Glutamatergic neuron (in vitro differentiated cells): ENCODE results near the gene THADA. TPM values are rescaled to one million over a fixed set of nuclear protein-coding genes. Genes with fewer than 3 reads are reported as not detected.

Experiments used
- DNase-seq: peaks from one replicate; pipeline ENCODE4 v3.0.0; 2022
- H3K27ac Mint-ChIP-seq: one replicate; pipeline ENCODE4 v1.8.0; 2020; ENCODE audit warnings: mild to moderate bottlenecking, mixed read lengths, inconsistent platforms; ENCODE audit not compliant: unreplicated experiment
- H3K27me3 Mint-ChIP-seq: one replicate; pipeline ENCODE4 v1.8.0; 2020; ENCODE audit warnings: mild to moderate bottlenecking, moderate library complexity, mixed read lengths, inconsistent platforms; ENCODE audit not compliant: unreplicated experiment
- H3K36me3 Mint-ChIP-seq: one replicate; pipeline ENCODE4 v1.8.0; 2020; ENCODE audit warnings: mild to moderate bottlenecking, mixed read lengths, inconsistent platforms; ENCODE audit not compliant: unreplicated experiment
- H3K4me1 Mint-ChIP-seq: one replicate; pipeline ENCODE4 v1.8.0; 2020; ENCODE audit warnings: mild to moderate bottlenecking, low read depth, mixed read lengths, inconsistent platforms; ENCODE audit not compliant: unreplicated experiment
- H3K4me3 Mint-ChIP-seq: one replicate; pipeline ENCODE4 v1.8.0; 2020; ENCODE audit warnings: mild to moderate bottlenecking, mixed read lengths, inconsistent platforms; ENCODE audit not compliant: unreplicated experiment
- H3K9me3 Mint-ChIP-seq: one replicate; pipeline ENCODE4 v1.8.0; 2020; ENCODE audit warnings: mild to moderate bottlenecking, moderate library complexity, mixed read lengths, inconsistent platforms; ENCODE audit not compliant: unreplicated experiment
- total RNA-seq: library from RNA; stranded (reverse); fragmentation: NEBNext Ultra II Directional; extraction: Animal tissue kit (Norgen Biotek cat#: 25700); gene quantifications from one replicate; pipeline ENCODE4 v1.2.1, GENCODE V29; 2021; ENCODE audit not compliant: unreplicated experiment
- TF ChIP-seq, protein P1 (sequence below): fragments of 200-600 bp; sonication (generic); IDR thresholded peaks from one replicate; pipeline ENCODE4 v1.5.0; 2021; ENCODE audit not compliant: partially characterized antibody, unreplicated experiment

THADA gene
- total RNA-seq, 1 donor from 2014 or later: 15.0 TPM

DNA sequence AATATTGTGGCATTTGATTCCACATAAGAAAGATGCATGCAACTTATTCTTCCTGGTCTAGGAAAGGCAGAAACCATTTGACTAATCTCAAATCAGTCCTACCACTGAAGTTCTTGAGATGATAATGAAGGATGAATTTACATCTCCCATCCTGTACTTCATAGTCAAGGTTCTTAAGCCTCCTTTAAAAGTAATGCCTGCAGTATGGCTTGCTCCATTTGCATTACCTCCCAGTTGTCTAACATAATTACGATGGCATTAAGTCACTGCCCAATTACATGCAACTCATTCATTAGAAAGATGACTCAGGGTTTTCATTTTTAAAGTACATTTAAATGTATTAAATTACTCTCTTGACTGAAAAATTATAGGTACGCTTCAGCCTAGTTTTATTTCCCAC is 32.2 kb downstream of the THADA start:
- H3K27ac Mint-ChIP-seq: no peak overlapping the region
- no peaks in the 10 kb centered on the region for H3K4me1 Mint-ChIP-seq
- TF ChIP-seq, protein P1, sequence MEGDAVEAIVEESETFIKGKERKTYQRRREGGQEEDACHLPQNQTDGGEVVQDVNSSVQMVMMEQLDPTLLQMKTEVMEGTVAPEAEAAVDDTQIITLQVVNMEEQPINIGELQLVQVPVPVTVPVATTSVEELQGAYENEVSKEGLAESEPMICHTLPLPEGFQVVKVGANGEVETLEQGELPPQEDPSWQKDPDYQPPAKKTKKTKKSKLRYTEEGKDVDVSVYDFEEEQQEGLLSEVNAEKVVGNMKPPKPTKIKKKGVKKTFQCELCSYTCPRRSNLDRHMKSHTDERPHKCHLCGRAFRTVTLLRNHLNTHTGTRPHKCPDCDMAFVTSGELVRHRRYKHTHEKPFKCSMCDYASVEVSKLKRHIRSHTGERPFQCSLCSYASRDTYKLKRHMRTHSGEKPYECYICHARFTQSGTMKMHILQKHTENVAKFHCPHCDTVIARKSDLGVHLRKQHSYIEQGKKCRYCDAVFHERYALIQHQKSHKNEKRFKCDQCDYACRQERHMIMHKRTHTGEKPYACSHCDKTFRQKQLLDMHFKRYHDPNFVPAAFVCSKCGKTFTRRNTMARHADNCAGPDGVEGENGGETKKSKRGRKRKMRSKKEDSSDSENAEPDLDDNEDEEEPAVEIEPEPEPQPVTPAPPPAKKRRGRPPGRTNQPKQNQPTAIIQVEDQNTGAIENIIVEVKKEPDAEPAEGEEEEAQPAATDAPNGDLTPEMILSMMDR: no peak
- no peaks in the 10 kb centered on the region for H3K36me3 Mint-ChIP-seq
- H3K4me3 Mint-ChIP-seq: no peak overlapping the region
- H3K9me3 Mint-ChIP-seq: no peaks in the 10 kb centered on the region
- no peaks in the 10 kb centered on the region for H3K27me3 Mint-ChIP-seq
- DNase-seq: no peak

DNA sequence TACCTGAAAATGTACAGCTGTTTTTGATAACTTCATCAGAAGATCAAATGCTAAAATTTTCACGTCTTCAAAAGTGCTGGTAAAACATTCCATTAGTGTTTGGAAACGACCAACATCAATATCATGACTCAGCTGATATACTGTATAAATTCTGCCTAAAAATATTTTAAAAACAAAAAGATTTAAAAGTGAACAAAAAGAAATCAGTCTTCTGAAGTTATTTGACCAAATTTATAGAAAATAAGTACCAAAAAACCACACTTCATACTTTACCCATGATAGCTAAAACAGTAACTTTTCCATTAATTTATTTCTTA is 35.6 kb downstream of the THADA start:
- Mint-ChIP-seq H3K4me3 (no peak overlapping the region), H3K9me3 (no peaks in the 10 kb centered on the region), H3K27me3 (no peaks in the 10 kb centered on the region), H3K36me3 (no peaks in the 10 kb centered on the region), H3K27ac (no peak overlapping the region), H3K4me1 (no peaks in the 10 kb centered on the region)
- DNase-seq: no peak
- TF ChIP-seq, protein P1: no peak

DNA sequence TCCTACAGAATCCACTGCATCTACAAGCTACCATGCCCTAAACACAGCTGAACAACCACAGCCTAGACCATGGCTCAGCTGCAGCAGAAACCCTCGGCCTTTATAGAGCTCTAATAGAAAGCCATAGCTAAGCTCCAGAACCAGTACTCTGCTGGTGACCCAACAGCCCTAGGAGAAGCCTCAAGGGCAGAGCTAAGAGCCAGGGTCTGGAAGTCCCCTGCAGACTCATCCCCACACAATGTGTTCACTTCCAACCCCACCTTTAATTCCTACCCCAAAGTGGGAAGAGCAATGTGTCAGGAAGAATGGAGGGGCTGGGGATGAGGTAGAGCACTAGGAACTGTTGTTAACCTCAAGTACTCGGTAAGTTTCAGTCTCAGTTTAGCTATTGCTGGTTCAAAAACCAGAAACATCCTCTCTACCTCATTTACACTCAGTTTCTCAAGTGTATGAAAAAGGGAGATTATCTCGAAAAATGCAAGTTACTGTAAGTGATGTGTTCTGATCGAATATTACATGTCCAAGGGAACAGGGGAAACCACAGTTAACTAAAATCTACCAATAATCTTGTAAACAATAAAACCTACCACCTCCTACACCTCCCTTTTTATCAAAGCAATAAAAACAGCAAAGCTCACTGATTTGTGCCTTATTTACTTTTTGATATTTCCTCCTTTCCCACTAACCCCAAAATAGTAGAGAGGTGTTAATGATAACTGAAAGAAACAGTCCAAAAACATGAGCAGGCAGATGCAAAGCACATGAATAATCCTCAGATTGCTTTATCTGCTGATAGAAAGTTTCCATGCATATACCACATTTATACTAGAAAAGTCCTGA is 36.2 kb downstream of the THADA start:
- TF ChIP-seq, protein P1: no peak
- Mint-ChIP-seq H3K36me3 (no peaks in the 10 kb centered on the region), H3K27me3 (no peaks in the 10 kb centered on the region), H3K27ac (no peak overlapping the region), H3K9me3 (no peaks in the 10 kb centered on the region), H3K4me3 (no peak overlapping the region), H3K4me1 (no peaks in the 10 kb centered on the region)
- DNase-seq: no peak

DNA sequence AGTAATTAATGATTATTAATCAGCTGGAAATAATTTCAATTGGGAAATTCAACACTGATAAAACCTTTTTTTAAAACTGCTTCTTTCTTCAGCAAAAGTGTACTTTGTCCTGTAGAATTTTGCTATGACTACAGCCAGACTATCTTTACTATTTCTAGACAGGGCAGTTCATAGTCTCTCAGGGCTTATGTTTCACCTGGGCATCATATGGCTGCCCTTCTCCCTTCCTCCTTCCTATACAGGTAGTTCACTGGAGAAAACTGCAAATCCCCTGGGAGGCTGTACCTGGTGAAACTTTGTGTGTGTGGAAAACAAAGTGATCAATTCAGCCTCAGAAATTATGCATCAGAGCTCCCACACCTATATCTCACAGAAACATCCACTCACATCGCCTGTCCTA is 38.6 kb downstream of the THADA start:
- no peak for DNase-seq
- Mint-ChIP-seq H3K27ac (no peak overlapping the region), H3K27me3 (no peaks in the 10 kb centered on the region), H3K9me3 (peaks cover 3% of the 10 kb centered on the region), H3K36me3 (no peaks in the 10 kb centered on the region), H3K4me1 (no peaks in the 10 kb centered on the region), H3K4me3 (no peak overlapping the region)
- TF ChIP-seq, protein P1: no peak

DNA sequence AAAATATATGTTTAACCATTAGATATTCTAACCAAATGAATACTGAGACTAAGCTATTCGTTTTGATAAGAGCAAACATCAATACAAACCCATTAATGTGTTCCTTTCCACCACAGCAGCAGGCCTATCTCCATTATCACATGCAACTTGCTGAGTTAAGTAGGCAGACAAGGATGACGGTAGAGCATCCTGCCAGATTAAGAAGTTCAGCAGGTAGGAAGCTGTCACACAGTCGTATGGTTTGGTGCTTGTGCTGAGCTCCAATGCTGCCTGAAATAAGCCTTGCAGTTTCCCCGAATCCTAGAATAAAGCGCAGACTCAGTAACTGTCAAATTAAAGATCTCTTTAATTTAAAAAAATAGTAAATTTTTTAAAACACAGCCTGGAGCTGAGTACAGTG is 39.6 kb downstream of the THADA start:
- TF ChIP-seq, protein P1: no peak
- H3K4me3 Mint-ChIP-seq: no peak overlapping the region
- no peak for DNase-seq
- H3K4me1 Mint-ChIP-seq: no peaks in the 10 kb centered on the region
- peaks cover 3% of the 10 kb centered on the region for H3K9me3 Mint-ChIP-seq
- no peaks in the 10 kb centered on the region for H3K27me3 Mint-ChIP-seq
- H3K36me3 Mint-ChIP-seq: no peaks in the 10 kb centered on the region
- no peak overlapping the region for H3K27ac Mint-ChIP-seq
